Brain microvascular endothelial cell (primary cell): ENCODE data around the gene AURKB.
A peak's percentile ranks its signal among the peaks of the same experiment; 100 is the strongest.

Experiments
- DNase-seq: peaks from one replicate; pipeline ENCODE4 v3.0.0-alpha.2; 2020
- H3K27ac ChIP-seq: fragments of 250-450 bp; sonication (Bioruptor Pico); 2 replicates; pipeline ENCODE4 v1.5.1; 2020; ENCODE audit warnings: mild to moderate bottlenecking, moderate library complexity
- H3K27me3 ChIP-seq: fragments of 250-450 bp; sonication (Bioruptor Pico); replicated peaks from 2 replicates; pipeline ENCODE4 v1.5.1; 2020; ENCODE audit warnings: mild to moderate bottlenecking
- H3K36me3 ChIP-seq: fragments of 250-450 bp; sonication (Bioruptor Pico); replicated peaks from 2 replicates; pipeline ENCODE4 v1.5.1; 2020; ENCODE audit warnings: mild to moderate bottlenecking
- H3K4me3 ChIP-seq: 2 replicates; pipeline ENCODE4 v1.5.1; 2011; ENCODE audit warnings: low read depth, mild to moderate bottlenecking, control low read depth, low read length, moderate library complexity
- CTCF ChIP-seq: IDR thresholded peaks from 2 replicates; pipeline ENCODE4 v1.5.1; 2011; ENCODE audit warnings: low read depth, mild to moderate bottlenecking, moderate library complexity, low read length, control low read depth, inconsistent platforms; ENCODE audit errors: missing control alignments
- in situ Hi-C: cut with HindIII; loops from 2 replicates; pipeline ENCODE4 v1.10.0; 2017; ENCODE audit warnings: low sequenced_read_pairs, low pct_ligation_motif_present

The AURKB gene

GRCh38 chr17:8186787-8187516 is 23.4 kb downstream of the AURKB start:
- Histone ChIP-seq H3K4me3 (peak overlapping the region; percentile 95), H3K27ac (peak overlapping the region; percentile 46), H3K27me3 (no peaks in the 10 kb centered on the region), H3K36me3 (no peaks in the 10 kb centered on the region)
- peak; percentile 95 for DNase-seq
- peak; percentile 63 for TF ChIP-seq CTCF
- in situ Hi-C loops = no loop called here

DNA sequence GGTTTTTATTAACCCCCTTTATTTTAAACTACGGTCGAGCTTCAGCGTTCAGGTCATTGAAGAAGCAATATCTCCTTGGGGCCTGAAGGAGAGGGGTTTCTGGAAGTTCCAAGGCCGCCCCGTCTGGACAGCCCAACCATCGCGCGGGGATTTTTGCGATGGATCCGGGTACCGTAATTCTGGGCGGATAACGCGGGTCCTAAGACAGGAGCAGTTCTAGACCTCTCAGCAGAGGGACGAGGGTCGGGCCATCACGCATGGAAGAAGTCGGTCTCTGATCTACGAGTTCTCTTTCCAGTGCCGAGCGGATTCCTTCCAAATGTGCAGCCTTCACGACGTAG is 24.0 kb downstream of the AURKB start:
- in situ Hi-C loops = no loop called here
- DNase-seq = no peak
- H3K27ac ChIP-seq = peak overlapping the region; percentile 20
- TF ChIP-seq CTCF = no peak
- no peaks in the 10 kb centered on the region for H3K36me3 ChIP-seq
- peak overlapping the region; percentile 95 for H3K4me3 ChIP-seq
- no peaks in the 10 kb centered on the region for H3K27me3 ChIP-seq

GRCh38 chr17:8185582-8186445 is 24.6 kb downstream of the AURKB start:
- Histone ChIP-seq H3K27ac (peak overlapping the region; percentile 20), H3K36me3 (no peaks in the 10 kb centered on the region), H3K4me3 (peak overlapping the region; percentile 95), H3K27me3 (no peaks in the 10 kb centered on the region)
- in situ Hi-C loops = no loop called here
- DNase-seq = peak; percentile 60
- TF ChIP-seq CTCF = no peak

- H3K27me3 ChIP-seq = no peaks in the 10 kb centered on the region
- H3K27ac ChIP-seq = no peak overlapping the region
- DNase-seq = no peak
- in situ Hi-C loops = no loop called here
- H3K36me3 ChIP-seq = no peaks in the 10 kb centered on the region
- TF ChIP-seq CTCF = no peak
- H3K4me3 ChIP-seq = peak overlapping the region; percentile 79
Observed at GRCh38 chr17:8176998-8177731, 33.2 kb downstream of the AURKB start.

GRCh38 chr17:8176197-8176940 is 34.0 kb downstream of the AURKB start, which contains the start of gene TMEM107:
Gene TMEM107, minus strand, starts transcription at chr17:8176380. Its CDS starts 94 bp downstream, at chr17:8176286.
- peak; percentile 8 for TF ChIP-seq CTCF
- Histone ChIP-seq H3K27me3 (no peaks in the 10 kb centered on the region), H3K36me3 (no peaks in the 10 kb centered on the region), H3K4me3 (peak within 1 kb of the TSS; percentile 79), H3K27ac (peak within 1 kb of the TSS; percentile 45)
- peak; percentile 71 for DNase-seq
- in situ Hi-C loops = no loop called here
